Stimulated activated effector memory CD8-positive, alpha-beta T cell treated with anti-CD3 and anti-CD28 coated beads, Interleukin-12 subunit alpha, Interleukin-12 subunit beta, amount 100 ng/mL, for 72 hours (primary cell): ENCODE data around the gene RNASET2.

Experiments
- ATAC-seq: fragments of 150-1000 bp; cut with Tn5 transposase; 2 replicates; pipeline ENCODE4 v1.10.0; 2021
- DNase-seq, 2 donors: peaks; one replicate each; pipeline ENCODE4 v3.0.0; 2021 to 2022; ENCODE audit warnings: low spot score in 2 of 2
- H3K27ac Mint-ChIP-seq: one replicate; pipeline ENCODE4 v1.8.0; 2022; ENCODE audit warnings: mild to moderate bottlenecking, mixed read lengths
- H3K36me3 Mint-ChIP-seq: one replicate; pipeline ENCODE4 v1.8.0; 2022; ENCODE audit warnings: mild to moderate bottlenecking, mixed read lengths
- H3K4me1 Mint-ChIP-seq: one replicate; pipeline ENCODE4 v1.8.0; 2022; ENCODE audit warnings: mixed read lengths
- H3K4me3 Mint-ChIP-seq: one replicate; pipeline ENCODE4 v1.8.0; 2022; ENCODE audit warnings: mild to moderate bottlenecking, mixed read lengths
- H3K9me3 Mint-ChIP-seq: one replicate; pipeline ENCODE4 v1.8.0; 2022; ENCODE audit warnings: mixed read lengths

RNASET2 gene

DNA sequence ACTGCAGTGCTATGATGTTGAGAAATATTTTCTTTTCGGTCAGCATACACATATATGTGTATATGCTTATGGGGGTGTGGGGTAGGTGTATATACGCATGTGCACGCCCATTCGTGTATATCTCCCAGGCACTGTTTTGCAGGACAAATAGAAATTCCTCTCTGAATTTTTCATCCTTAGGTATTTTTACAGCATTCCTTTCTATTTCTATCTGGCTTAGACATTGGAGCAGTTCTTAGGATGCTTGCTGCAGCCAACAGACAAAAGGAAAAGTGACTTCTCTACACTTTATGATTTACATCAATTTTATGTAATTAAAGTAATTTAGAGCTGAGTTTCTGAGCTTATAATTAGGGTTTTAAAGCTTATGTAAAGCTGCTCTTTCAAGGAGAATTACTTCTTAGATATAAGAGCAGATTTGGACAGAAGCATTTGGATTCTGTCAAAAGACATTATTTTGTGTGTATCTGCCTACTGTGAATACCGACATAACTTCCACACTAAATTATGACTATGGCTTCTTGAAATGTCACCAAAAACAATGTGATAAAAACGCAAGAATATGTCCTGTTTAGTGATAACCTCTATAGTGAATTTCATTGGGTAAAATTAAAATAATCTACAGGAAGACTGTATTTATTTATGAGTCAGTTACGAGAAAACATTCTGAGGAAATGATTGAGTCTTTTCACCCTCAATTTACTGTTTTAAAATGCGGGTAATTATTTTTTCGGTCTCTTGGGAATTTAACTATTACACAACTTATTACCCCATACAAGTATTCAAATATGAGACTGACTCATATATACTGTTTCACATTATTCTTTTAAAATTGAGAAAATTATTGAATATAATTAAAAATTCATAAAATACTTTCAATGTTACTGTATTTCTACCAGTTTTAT, 21.5 kb upstream of the RNASET2 start:
- DNase-seq, result no peak
- no peak overlapping the region for H3K4me3 Mint-ChIP-seq
- no peaks in the 10 kb centered on the region for H3K4me1 Mint-ChIP-seq
- ATAC-seq, result no peak
- H3K9me3 Mint-ChIP-seq, result no peaks in the 10 kb centered on the region
- H3K36me3 Mint-ChIP-seq, result no peaks in the 10 kb centered on the region
- no peak overlapping the region for H3K27ac Mint-ChIP-seq

DNA sequence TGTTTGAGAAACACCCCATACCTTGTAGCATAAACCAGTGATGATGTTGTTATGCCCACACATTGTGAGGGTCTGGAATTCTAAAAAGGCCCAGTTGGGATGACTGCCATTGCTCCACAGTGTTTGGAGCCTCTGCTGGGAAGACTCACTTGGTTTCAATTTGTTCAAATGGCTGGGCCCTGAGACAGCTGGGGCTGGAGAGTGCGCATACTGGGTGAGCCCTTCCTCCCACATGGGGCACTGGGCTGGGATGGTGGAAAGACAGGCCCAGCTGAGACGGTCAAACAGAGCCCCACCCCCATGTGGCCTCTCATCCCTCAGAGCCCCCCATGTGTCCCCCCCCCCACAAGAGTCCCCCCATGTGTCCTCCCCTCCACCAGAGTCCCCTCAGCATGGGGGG, 20.3 kb upstream of the RNASET2 start:
- H3K4me1 Mint-ChIP-seq, result no peaks in the 10 kb centered on the region
- DNase-seq (no peak), ATAC-seq (no peak)
- H3K36me3 Mint-ChIP-seq, result no peaks in the 10 kb centered on the region
- no peaks in the 10 kb centered on the region for H3K9me3 Mint-ChIP-seq
- no peak overlapping the region for H3K4me3 Mint-ChIP-seq
- no peak overlapping the region for H3K27ac Mint-ChIP-seq

DNA sequence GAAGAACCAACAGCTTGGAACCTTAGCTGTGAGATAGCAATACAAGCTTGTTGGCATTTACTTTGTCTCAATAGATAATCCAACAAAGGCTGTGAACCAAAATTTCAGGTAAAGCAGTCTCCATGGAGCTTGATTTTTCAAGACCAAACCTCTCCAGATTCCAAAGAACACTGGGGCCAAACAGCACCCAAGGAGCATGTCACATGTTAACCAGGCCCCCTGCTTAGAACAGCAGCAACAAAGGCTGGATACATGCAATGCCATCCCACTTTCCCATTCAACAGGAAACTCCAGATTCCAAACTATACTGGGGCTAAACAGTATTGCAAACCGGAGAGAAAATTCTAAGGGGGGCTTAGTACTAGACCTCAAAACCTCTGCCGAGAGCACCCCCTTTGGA, 15.8 kb upstream of the RNASET2 start:
- ATAC-seq (no peak), DNase-seq (no peak)
- Mint-ChIP-seq H3K4me1 (peaks cover 11% of the 10 kb centered on the region), H3K9me3 (peaks cover 3% of the 10 kb centered on the region), H3K36me3 (no peaks in the 10 kb centered on the region), H3K27ac (no peak overlapping the region), H3K4me3 (no peak overlapping the region)

DNA sequence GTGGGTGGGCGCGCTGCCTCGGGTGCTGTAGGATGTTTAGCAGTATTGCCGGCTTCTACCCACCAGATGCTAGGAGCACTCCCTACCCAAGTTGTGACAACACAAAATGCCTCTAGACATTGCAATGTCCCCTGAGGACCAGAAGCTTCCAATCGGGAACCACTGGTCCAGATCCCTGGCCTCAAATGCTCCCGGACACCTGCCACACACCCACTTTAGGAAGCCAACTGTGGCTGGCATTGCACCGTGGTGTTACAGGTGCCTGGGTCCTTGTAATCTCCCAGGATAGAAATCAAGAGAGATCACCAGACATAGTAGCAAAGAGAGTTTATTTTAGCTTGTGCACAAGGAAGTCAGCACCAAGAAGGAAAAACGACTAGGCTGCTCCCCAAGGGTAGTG, 14.9 kb upstream of the RNASET2 start:
- no peak overlapping the region for H3K27ac Mint-ChIP-seq

DNA sequence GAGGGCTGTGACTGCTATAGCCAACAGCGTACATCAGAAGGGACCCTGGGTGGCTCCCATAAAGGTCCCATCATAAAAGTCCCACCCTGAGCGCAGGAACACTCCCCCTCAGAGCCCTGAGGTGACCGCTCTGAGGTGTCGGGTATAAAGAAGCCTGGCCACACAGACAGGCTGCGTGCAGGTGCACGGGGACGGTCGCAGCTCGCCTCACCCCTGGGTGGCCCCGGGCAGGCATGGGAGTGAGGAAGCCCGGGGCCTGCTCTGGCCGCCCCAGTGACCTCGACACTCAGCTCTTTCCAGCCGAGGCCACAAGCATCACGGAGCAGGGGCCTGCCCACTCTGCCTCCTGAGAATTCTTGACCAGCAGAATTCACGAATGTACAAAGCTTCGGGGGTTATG, 14.4 kb upstream of the RNASET2 start:
- Mint-ChIP-seq H3K36me3 (peaks cover 4% of the 10 kb centered on the region), H3K9me3 (peaks cover 3% of the 10 kb centered on the region), H3K27ac (no peak overlapping the region), H3K4me1 (peaks cover 11% of the 10 kb centered on the region), H3K4me3 (no peak overlapping the region)
- DNase-seq, result no peak
- ATAC-seq, result no peak

More for the DNA sequence above, 14.9 kb upstream of the RNASET2 start:
- ATAC-seq (no peak), DNase-seq (no peak)
- Mint-ChIP-seq H3K36me3 (peaks cover 2% of the 10 kb centered on the region), H3K4me3 (no peak overlapping the region), H3K9me3 (peaks cover 3% of the 10 kb centered on the region), H3K4me1 (peaks cover 11% of the 10 kb centered on the region)

DNA sequence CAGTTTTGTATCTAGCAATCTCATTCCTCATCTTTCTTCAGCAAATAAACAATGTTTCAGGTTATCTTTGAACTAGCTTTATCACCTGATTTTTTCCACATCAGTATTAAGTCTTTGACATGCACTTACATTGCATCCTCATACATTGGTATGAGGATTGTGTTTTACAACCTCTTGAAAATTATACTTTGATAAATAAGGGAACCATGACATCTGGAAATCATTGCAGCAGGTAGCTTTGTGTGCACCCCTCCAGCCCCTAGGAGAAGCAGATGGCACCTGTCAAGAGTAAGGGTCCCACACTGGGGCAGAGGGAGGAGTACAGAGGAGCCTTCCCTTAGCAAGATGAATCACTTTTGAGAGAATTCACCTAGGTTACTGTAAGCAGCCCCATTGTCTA, 13.7 kb upstream of the RNASET2 start:
- Mint-ChIP-seq H3K4me1 (peaks cover 11% of the 10 kb centered on the region), H3K36me3 (peaks cover 4% of the 10 kb centered on the region), H3K4me3 (no peak overlapping the region), H3K9me3 (peaks cover 3% of the 10 kb centered on the region), H3K27ac (no peak overlapping the region)
- no peak for ATAC-seq
- DNase-seq, result no peak

DNA sequence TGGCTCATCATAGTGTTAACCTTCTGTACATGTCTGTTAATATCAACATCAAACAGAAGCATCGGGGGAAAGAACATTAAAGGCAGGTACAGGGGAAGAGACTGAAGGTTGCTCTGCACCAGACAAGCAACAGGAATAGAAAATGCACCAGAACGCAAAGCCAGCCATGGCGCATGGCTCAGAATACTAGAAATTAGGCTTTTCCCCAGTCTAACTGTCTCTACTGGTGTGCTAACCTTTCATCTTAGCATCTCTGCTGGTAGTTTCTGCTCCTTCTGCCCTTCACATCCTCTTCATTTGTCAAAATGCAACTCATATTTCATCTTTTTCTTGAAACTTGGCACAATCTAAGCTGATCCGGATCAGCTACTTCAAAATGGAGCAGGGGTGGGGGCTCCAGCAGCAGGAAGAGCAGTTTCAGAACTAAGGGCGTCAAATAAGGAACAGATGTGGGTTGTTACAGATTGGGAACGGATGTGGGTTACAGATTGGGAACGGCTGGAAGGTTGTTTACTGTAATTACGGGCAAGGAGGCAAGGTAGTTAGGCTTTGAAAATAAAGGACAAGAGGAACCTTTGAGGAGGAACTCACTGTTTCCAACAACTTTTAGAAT, 13.1 kb upstream of the RNASET2 start:
- H3K4me1 Mint-ChIP-seq, result peaks cover 11% of the 10 kb centered on the region

DNA sequence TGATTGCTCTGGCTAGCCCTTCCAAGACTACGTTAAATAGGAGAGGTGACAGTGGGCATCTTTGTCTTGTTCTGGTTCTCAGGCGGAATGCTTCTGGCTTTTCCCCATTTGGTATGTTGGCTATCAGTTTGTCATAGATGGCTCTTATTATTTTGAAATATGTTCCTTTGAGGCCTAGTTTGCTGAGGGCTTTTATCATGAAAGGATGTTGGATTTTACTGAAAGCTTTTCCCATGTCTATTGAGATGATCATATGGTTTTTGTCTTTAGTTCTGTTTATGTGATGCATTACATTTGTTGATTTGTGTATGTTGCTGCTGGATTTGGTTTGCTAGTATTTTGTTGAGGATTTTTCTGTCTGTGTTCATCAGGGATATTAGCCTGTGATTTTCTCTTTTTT, 9.9 kb upstream of the RNASET2 start:
- Mint-ChIP-seq H3K4me3 (no peak overlapping the region), H3K4me1 (peaks cover 11% of the 10 kb centered on the region), H3K36me3 (peaks cover 4% of the 10 kb centered on the region), H3K9me3 (peaks cover 3% of the 10 kb centered on the region), H3K27ac (no peak overlapping the region)
- DNase-seq, result no peak
- ATAC-seq, result no peak

More for the DNA sequence above, 13.1 kb upstream of the RNASET2 start:
- Mint-ChIP-seq H3K36me3 (peaks cover 4% of the 10 kb centered on the region), H3K4me3 (no peak overlapping the region), H3K9me3 (peaks cover 3% of the 10 kb centered on the region), H3K27ac (peak overlapping the region; percentile 41)
- DNase-seq (no peak), ATAC-seq (no peak)

DNA sequence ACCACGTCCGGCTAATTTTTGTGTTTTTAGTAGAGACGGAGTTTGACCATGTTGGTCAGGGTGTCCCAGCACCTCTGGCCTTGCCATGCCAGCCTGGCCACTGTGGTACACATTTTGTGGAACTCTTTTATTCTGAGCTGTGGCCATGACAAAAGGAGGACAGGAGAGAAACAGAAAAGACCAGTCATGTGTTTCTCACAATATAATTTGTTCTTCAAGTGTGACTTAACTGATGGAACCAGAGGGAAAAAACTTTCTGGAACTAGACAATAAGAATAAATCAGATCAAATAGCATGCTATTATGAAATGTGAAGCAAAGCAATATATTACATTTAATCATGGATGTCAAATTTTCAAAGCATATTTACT, 4.2 kb upstream of the RNASET2 start:
- peak overlapping the region; percentile 90 for H3K27ac Mint-ChIP-seq
- H3K9me3 Mint-ChIP-seq, result no peaks in the 10 kb centered on the region
- peak overlapping the region; percentile 93 for H3K4me3 Mint-ChIP-seq
- H3K36me3 Mint-ChIP-seq, result peaks cover 6% of the 10 kb centered on the region
- ATAC-seq, result no peak
- no peak for DNase-seq
- H3K4me1 Mint-ChIP-seq, result peaks cover 39% of the 10 kb centered on the region

DNA sequence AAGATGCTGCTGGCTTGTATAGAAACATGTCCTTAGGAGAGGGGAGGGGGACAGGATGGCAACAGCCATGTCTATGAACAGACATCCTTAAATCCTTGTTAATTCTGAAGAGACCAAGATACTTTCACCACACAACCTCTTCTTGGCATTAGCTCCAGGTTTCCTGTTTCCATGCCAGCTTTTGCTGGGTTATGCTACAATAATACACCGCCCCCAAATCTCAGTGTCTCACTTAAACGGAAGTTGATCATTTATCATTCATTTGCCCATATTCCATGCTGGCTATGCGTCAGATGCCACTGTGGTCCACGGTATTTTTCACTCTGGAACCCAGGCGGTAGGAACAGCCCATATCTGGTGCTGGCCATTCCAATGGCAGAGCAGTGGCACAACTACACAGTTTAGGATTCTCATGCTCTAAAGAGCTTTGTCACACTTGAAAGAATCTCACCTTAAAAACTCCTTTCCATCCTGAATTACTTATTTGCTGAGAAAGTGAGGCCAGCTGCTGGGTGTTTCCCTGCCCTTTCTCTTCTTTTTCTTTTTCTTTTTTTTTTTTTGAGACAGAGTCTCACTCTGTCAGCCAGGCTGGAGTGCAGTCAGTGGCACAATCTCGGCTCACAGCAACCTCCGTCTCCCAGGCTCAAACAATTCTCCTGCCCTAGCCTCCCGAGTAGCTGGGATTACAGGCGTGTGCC, 3.7 kb upstream of the RNASET2 start:
- no peak for DNase-seq
- ATAC-seq, result no peak
- peaks cover 44% of the 10 kb centered on the region for H3K4me1 Mint-ChIP-seq
- peak overlapping the region; percentile 90 for H3K27ac Mint-ChIP-seq
- H3K4me3 Mint-ChIP-seq, result peak overlapping the region; percentile 93
- H3K9me3 Mint-ChIP-seq, result no peaks in the 10 kb centered on the region
- peaks cover 6% of the 10 kb centered on the region for H3K36me3 Mint-ChIP-seq

DNA sequence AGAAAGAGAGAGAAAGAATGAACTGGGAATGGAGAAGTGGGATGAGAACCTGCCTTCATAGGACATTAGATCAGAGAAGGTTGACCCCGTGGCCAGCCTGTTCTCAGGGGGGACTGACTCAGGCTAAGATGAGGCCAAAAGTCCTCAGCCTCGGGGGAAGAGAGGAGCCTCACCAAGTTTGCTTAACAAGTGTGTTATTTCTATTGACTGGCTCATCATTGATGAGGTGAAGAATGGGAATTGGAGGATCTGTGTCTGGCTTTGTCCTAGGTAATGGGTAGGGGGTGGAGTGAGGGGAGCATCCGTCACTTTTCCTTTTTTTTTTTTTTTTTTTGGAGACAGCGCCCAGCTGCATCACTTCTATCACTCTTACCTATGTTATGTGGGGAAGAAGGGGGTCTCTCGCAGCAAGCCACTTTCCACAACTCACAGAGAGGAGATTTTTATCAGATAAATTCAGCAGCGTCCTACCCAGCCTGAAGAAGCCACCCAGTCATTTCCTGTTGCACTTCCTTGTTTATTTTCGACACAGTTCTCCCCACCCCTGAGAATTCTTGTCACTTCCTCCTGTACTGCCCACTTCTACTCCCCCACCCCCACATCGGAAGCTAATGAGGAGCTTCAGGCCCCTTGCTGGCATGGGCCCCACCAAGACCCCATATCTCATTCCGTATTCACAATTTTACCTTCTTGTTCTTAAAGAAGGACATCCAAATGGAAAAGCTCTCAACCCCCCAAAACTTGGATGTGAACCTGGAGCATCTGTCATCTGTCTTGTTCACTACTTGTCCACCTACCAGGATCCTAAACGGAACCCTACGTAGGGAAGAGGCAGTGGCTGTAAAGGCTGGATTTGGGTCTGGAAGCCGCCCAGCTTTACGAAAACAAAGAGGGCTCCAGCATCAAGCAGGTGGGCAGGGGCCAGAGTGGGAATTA, 2.8 kb upstream of the RNASET2 start:
- ATAC-seq (no peak), DNase-seq (no peak)
- Mint-ChIP-seq H3K27ac (peak overlapping the region; percentile 90), H3K9me3 (no peaks in the 10 kb centered on the region), H3K36me3 (peaks cover 6% of the 10 kb centered on the region), H3K4me3 (peak overlapping the region; percentile 93), H3K4me1 (peaks cover 49% of the 10 kb centered on the region)

DNA sequence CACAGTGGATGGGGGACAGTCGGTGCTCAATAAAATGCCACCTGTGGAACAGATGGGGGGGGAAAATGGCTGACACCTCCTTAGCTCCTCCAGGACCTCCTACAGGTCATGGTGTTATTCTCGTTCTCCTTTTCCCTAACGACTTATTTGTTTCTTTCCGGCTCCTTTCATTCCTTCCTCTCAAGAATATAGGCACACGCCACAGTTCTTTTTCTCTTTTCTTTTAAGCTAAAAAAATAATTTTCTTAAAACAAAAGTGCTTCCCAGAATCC, 1.4 kb upstream of the RNASET2 start:
- peak overlapping the region; percentile 93 for H3K4me3 Mint-ChIP-seq
- no peaks in the 10 kb centered on the region for H3K9me3 Mint-ChIP-seq
- DNase-seq (no peak), ATAC-seq (no peak)
- peaks cover 6% of the 10 kb centered on the region for H3K36me3 Mint-ChIP-seq
- H3K4me1 Mint-ChIP-seq, result peaks cover 63% of the 10 kb centered on the region
- H3K27ac Mint-ChIP-seq, result peak overlapping the region; percentile 90

DNA sequence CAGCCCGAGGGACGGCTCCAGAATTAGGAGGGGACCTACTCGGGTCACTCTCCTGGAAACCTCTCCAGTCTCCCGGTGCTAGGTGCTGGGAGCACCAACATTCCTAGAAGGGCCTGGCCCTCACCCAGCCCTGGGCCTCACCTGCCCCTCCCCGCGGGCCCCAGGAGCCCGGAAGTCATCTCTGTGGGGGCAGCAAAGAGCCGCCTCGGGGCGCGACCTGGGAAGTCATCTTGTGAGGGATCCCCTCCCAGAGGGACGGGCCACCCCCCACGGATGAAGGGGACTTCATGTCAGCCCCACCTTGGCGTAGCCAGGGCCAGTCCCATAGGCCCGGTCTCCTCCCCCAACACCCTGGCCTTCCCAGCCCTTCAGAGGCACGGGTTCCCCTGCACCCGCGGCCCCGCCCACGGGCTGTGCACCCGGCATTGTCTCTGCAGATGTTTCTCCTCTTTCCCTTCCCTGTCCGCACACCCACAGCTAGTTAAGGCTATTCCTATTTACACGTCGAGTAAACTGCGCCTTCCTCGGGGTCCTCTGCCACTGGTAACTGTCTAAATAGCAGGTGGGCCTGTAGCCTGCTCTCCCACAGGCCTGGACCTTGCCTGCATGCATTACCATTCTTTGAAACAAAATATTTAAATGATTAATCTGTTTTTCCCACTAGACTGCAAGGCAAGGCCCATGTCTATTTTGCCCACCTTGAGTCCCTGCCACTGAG, 896 bp upstream of the RNASET2 start:
- H3K36me3 Mint-ChIP-seq, result peaks cover 10% of the 10 kb centered on the region
- ATAC-seq (peak; percentile 44), DNase-seq (peak; percentile 43 to 81)
- H3K9me3 Mint-ChIP-seq, result no peaks in the 10 kb centered on the region
- H3K4me1 Mint-ChIP-seq, result peaks cover 66% of the 10 kb centered on the region
- peak overlapping the region; percentile 90 for H3K27ac Mint-ChIP-seq
- peak overlapping the region; percentile 93 for H3K4me3 Mint-ChIP-seq

DNA sequence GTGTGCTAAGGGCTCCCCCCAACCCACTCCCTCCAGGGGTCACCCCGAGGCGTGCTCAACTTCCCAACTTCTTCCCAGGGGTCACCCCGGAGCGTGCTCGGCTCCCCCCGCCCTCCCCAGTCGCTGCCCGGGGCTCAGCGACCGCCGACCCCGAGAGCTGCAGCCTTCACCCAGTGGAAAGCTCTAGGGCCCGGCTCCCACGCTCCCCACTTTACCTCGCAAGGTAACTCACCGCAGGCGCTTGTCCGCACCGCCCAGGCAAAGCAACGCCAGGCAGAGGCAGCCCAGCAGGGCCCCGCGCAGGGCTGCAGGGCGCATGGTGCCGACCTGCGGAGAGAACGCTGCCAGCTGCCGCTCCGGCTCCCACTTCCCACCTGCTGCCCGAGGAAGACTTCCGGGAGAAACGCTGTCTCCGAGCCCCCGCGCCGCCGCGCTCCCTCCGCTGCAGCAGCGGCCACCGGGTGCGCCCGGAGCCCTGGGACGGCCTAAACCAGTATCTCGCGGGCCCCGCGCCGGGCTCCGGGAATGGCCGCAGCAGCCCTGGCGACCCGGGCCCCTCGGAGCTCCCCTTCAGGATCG, 396 bp downstream of the RNASET2 start:
- H3K9me3 Mint-ChIP-seq, result no peaks in the 10 kb centered on the region
- peaks cover 19% of the 10 kb centered on the region for H3K36me3 Mint-ChIP-seq
- DNase-seq (no peak), ATAC-seq (peak; percentile 41)
- H3K27ac Mint-ChIP-seq, result peak overlapping the region; percentile 90
- peaks cover 79% of the 10 kb centered on the region for H3K4me1 Mint-ChIP-seq
- peak overlapping the region; percentile 93 for H3K4me3 Mint-ChIP-seq
